ENCODE measurements around the gene CDHR1.
A peak's percentile ranks its signal among the peaks of the same experiment; 100 is the strongest.

The CDHR1 gene

GRCh38 chr10:84267503-84268126 lies 73.3 kb downstream of the CDHR1 start:
- DNase-seq = peak in 1 of 2 experiments; percentile 5

- DNase-seq = no peak
Observed at GRCh38 chr10:84269162-84269561, 74.8 kb downstream of the CDHR1 start.
